ENCODE data around the gene L3MBTL2.

DNA sequence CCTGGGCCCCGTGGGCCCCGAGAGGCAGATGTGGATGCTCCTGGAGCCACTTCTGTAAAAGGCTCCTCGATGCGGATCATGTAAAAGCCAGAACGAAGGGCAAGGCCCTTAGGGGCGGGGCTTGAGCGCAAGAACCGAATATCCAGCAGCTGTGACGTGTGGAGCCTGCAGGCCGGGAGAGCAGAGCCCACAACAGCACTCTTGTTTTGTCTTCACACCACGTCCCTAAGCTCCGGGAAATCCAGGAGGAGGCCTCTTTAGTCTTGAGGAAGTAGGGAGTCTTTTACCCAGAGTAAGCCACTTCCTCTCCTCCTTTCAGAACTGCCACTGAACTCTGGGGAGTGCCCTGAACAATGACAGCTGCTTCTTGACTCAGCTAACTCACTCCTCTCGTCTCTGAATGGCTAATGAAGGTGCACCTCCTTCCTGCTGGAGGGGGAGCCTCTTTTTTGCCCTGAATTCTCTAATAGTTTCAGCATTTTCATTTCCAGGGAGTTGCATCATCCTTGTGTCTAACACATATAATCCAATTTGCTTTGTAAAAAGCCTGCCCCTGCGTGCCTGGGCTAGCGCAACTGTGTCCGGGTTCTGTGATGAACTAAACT, 12.5 kb downstream of the L3MBTL2 start:
- TF ChIP-seq KLF16 (tag by site-specific recombination; IDR thresholded peaks at IDR 0.05) (no peak), ZNF24 (tag by site-specific recombination; IDR thresholded peaks at IDR 0.05) (no peak), ZBTB7A (tag by site-specific recombination; IDR thresholded peaks at IDR 0.05; ENCODE audit: low read depth) (no peak), ZNF202 (tag by site-specific recombination; IDR thresholded peaks at IDR 0.05; ENCODE audit: borderline replicate concordance) (no peak)
- TF ChIP-seq, protein P1, sequence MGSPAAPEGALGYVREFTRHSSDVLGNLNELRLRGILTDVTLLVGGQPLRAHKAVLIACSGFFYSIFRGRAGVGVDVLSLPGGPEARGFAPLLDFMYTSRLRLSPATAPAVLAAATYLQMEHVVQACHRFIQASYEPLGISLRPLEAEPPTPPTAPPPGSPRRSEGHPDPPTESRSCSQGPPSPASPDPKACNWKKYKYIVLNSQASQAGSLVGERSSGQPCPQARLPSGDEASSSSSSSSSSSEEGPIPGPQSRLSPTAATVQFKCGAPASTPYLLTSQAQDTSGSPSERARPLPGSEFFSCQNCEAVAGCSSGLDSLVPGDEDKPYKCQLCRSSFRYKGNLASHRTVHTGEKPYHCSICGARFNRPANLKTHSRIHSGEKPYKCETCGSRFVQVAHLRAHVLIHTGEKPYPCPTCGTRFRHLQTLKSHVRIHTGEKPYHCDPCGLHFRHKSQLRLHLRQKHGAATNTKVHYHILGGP (tag by site-specific recombination; IDR thresholded peaks at IDR 0.05) = no peak
